NCI-H2171 (cell line): ENCODE measurements around the gene HRH2.
"Not testable (repeated sequence)": the region's sequence is repeated elsewhere in the genome, so short reads cannot be mapped to it uniquely, and the experiment has no call there.

Experiments
- DNase-seq: peaks from one replicate; lab custom pipeline; 2025; lab: John Stamatoyannopoulos, UW

Gene HRH2

DNA sequence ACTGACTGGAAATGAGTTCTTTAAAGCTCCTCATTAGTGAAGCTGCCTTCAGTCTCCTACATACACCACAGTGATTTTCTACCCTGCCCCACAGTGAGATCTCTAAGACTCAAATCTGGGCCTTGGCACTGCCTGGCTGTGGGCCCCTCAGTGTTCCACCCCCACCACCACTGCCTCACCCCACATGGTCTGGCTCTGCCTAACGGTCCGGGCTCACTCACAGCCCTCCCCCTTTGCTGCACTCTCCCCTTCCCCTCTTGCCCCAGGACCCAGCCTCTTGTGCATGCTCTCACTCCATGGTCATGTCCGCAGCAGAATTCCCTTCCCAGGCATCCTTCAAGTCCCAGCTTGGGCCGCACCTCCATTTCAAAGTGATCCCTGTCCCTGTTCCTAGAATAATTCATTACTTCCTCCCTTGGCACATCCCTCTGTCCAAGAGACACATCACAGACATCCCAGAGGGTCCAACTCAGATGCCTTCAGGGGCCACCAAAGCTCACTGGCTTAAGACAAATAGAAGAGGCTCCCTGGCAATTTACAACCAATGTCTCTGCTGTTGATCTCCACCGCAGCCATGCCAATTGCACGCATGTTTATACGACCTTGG is 56.7 kb downstream of the HRH2 start:
- DNase-seq, result no peak

DNA sequence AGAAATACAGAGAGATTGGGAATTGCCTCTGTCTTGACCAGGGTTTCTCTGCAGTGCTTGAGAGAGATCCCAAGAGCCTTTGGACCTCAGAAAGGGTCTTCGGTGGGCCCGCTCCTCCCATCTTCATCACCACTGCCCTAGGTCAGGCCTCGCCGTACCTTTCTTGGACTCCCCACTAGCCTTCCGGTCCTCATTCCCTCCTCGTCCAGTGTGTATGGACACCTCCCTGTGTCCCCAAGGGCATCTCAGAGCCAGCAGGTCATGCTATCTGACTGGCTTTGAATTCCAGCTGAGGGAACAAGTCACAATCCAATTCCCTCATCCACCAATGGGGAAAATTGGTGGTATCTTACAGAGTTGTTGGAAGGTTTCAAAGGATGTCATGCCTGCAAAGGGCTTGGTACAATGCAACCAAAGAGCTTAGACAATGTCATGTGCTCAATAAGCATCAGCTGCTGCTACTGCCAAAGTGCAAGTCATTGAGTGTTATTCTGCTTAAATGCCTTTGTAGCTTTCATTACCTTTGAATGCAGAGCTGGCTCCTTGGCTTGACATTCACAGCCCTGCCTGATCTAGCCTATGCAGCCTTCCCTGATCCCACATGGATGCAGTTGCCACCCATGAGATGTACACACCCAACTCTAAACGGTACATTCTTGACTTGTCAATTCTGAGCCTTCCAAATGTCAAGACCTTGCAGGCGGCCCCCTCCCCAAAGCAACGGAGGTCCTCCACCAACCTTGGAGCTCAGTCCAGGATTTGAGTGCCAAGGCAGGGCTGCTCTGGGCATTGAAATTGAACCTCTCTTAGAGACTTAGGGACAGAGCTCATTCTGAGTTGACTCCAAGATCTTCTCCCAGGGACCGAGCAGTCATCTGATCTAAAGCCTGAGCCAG is 58.0 kb downstream of the HRH2 start:
- DNase-seq, result no peak

DNA sequence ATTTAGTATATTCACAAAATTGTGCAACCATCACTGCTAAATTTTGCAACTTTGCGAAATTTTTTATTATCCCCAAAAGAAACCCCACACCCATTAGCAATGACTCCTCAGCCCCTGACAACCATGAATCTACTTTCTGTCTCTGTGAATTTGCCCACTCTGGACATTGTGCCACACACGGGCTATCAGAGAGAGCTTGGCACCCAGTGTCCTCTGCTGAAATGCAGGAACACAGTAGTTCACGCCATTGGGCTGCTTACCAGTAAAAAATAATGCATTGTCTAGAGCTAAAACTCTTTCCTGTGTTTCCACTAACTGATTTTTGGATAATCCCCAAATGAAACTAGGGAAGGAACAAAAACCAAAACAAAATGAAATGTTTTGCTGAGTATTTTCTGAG is 60.0 kb downstream of the HRH2 start:
- no peak for DNase-seq

DNA sequence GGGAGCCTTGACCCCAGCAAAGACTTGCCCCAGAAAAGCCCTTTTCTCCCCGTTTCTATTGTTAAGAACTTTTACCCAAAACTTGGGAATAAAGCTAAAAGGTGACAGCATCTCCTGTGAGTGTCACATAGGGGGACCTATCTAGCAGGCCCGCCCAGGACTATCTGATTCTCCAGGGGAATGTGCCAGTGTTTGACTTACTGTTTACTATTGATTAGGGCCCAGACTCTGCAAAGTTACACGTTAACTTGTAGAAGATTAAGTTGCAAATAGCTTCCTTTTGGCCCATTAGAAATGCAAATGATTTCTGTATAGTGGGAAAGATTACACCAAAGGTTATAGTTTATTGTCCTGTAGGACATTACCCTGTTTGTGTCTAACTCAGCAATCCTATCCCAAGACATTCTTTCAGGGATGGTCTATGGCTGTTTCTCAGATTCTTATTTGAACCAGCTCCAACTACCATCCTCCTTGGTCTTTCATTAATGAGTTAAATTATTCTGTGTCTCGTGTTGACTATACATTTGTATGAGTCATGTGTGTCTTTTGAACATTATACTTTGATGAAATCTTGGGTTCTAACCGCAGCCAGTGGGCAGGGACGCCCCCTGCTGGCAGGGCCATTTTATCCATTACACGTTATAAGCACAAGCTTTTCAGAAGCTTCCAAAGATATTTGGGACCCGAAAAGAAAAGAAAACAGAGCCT is 60.7 kb downstream of the HRH2 start:
- no peak for DNase-seq

DNA sequence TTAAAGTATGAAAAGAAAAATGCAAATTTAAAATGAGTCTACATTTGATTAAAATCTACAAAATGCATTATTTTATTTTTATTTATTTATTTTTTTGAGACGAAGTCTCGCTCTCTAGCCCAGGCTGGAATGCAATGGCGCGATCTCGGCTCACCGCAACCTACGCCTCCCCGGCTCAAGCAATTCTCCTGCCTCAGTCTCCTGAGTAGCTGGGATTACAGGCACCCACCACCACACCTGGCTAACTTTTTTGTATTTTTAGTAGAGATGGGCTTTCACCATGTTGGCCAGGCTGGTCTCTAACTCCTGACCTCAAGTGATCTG is 61.2 kb downstream of the HRH2 start:
- not testable (repeated sequence) for DNase-seq

DNA sequence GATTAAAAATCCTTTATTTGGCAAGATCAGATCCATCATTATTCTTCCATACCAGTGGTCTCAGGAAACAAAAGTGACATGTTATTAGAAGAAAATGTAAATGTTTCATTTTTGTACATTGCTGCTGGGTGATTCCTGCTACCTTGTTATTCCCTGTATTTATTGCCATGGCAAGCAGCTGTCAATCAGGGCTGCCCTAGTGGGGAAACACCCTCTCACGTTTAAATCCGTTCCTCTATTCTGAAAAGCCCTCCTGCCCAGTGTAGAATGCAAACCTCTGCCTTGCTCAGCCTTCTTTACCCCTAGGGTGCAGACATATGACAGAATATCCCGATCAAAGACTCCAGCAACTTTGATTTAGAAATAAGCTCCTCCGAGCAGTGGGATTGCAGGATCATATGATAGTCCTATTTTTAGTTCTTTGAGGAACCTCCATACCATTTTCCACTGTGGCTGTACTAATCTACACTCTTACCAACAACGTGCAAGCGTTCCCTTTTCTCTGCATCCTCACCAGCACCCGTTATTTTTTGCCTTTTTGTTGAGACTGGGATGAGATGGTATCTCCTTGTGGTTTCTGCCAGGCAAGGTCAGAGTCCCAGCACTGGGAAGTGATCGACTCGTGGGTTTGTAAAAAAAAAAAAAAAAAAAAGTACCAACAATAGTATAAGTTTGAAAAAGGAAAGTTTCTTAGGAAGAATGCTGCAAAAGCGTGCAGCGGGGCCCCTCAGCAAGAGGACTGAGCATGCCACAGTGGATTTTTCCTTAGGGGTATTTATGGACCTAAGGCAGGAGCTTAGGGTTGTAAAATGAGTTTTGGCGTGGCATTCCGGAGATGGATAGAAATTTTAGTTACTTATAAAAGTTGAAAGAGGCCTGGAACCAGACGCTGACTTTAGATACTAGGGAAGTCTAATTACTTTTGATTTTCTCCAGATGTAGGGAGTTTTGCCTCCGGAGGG is 66.7 kb downstream of the HRH2 start:
- no peak for DNase-seq

DNA sequence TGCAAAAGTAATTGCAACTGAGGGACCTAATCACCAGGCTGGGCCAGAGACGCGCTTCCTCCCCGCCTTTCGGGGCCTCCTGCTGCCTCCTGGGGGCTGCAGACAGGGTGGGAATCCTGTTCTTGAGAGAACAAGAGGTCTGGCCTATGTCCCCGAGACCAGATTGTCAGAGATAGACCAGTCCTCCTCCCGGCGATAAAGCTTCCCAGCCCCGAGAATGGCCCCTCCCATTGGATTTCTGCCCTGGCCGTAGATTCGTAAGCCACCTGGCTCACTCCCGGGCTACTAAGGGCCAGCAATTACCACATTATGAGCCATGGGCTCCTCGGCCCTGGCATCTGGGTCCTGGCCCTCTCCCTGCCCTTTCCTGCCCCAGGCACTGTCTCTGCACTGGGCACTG is 70.4 kb downstream of the HRH2 start:
- no peak for DNase-seq

DNA sequence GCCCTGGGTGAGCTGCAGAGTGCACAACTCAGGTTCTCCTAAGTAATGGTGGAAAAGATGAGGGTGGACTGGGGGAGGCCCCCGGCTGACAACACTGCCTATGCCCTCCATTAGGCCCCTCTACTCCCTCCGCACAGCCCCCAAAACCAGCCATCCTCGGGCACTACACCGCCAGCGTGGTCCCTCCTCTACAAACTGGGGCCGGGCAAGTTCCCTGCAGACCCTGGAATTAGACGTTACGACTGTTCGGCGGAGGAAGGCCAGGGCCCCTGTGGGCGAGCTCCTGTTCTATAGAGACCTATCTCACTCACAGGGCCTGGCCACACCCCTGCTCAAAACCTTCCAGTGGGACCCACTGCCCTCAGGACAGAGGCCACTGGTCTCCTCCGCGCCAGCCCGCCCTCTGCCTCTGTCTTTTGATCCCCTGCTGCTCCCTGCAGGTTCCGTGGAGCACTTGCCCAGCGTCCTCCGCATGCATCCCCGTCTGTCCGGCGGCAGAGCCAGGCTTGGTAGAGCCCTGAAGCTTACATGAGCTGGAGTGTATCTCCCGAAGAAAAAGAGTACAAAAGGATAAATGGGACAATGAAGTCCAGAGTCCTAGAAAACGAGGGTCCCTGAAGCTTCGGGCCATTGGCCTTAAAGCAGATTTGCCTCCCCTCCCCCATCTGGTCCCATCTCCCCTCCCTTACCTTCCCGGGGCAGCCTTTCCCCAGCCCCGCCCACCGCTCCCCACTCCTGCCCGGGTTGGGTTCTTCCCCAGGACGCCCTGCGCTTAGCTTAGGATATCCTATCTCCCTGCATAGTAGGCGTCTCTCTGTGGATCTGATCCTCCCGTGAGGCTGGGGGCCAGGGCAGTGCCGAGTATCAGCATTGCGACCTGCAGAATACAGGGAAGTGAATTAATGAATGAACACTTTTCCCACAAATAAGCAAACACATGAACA is 71.3 kb downstream of the HRH2 start:
- DNase-seq, result no peak

DNA sequence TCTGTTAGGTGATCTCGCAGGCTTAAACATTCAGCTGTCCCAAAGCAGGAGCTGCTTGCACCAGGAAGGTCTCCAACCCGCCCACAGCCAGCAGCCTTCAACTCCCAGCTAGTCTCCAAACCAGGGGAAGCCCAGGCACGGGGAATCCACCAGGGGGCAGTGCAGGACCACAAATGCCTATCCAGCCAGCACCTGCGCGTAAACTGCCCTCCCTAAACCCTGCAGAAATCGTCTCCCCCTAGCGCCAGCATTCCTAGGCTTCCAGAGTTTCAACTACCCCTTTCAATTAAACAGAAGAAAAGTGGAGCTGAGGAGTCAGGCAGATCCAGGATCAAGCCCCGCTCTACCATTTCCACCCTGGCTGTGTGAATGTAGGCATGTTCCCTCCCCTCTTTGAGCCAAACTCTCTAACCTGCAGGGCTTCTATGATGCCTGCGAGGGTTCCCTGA is 72.0 kb downstream of the HRH2 start:
- DNase-seq, result peak; percentile 71

DNA sequence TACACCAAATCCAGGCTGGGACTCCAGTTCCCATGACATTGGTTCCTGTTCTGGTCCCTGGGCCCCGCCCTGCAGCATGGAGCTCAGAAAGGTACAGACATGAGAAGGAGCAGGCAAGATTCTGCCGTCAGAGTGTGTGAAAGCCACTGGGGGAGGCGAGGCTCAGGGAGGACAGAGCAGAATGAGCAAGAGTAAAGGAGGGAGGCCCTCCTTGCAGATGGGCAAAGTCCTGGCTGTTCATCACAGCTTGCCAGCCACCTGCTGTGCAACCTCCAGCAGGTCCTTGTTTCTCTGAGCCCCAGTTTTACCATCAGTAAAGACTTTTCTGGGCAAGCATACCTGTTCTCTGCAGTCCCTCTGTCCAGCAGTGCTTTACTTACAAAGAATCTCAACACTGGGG is 73.3 kb downstream of the HRH2 start:
- no peak for DNase-seq

DNA sequence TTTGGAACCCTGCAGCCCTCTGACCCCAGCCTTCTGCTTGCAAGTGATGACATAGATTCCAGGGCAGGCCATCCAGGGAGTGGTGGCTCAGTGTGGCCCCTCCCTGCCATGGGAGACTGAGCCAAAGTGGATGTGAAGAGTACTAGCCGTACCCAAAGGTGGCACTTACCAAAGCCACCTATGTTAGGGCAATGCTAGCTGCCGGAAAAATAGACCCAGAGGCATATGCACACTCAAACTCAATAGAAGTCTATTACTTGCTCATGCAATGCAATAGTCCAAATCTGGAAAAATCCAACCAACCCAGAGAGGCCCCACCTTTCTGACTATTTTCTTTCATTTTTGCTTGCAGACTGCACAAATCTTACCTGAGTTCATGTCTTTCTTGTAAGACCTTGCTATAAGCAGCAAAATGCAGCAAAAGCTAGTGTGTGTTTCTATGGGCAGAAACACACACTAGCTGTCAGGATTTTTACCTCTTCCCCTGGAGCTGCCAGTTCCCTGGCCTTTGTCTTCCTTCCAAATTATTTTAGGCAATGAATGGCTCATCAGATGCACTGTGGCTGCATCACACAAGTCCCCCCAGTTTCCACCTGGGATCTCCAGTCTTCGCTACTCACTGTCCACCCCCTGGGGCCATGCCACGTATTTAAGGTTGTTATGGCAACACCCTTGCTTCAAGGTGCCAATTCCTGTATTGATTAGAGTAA is 74.0 kb downstream of the HRH2 start:
- DNase-seq, result no peak

DNA sequence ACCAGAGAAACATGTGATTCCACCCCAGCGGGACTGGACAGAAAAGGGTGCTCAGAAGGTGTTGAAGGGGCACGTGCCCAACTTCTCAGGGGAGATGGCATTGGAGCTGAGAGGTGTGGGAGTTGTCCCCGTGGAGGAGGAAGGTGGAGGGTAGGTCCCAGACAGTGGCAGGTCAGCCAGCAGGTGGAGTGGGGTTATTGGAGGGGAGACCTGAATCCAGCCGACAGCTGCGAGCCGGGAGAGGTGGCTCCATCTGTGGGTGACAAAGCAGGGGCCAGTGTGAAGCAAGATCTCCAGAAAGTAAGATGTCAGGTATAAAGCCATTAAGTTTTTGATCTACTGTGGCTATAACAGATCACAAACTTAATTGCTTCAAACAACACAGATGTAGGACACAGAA is 75.1 kb downstream of the HRH2 start:
- no peak for DNase-seq

DNA sequence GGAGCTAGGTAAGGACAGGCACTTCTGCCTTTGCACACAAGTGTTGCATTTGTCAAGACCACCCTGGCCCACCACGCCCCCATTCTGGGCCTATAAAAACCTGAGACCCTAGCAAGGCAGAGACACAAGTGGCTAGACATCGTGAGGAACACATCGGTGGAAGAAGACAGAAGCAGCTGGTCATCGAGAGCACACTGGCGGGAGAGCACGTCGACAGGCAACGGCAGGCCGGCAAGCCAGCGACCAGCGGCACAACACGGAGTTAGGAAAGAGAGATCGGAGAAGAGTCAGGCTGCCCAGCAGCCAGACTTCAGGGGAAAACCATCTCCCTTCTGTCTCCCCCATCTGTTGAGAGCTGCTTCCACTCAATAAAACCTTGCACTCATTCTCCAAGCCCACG is 76.1 kb downstream of the HRH2 start:
- no peak for DNase-seq

DNA sequence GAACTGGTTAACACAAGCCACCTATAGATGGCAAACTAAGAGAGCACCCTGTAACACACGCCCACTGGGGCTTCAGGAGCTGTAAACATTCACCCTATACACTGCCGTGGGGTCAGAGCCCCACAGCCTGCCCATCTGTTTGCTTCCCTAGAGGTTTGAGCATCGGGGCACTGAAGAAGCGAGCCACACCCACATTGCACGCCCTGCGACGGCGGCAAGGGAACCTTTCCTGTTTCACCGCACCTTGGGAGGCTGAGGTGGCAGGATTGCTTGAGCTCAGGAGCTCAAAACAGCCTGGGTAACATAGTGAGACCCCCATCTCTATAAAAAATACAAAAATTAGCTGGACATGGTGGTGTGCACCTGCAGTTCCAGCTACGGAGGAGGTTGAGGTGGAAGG is 76.6 kb downstream of the HRH2 start:
- DNase-seq, result peak; percentile 48

DNA sequence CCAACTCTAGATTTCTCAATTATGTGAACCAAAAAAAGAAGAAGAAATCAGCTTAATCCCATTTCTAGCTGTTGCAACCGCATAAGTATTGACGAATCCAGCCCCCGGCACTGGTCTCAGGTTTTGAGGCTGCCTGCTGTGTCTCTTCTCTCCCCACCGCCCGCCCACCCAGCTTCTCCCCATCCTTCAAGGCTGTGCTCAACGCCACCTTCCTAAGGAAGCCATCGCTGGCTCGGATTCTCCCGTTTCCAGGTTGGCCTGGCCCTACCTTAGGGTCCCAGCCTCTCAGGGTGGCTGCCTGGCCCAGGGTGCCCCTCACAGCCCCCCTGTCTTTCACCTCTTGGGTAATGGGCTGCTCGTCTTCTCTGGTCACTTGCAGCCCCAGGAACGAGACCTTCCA is 77.8 kb downstream of the HRH2 start:
- DNase-seq, result no peak

DNA sequence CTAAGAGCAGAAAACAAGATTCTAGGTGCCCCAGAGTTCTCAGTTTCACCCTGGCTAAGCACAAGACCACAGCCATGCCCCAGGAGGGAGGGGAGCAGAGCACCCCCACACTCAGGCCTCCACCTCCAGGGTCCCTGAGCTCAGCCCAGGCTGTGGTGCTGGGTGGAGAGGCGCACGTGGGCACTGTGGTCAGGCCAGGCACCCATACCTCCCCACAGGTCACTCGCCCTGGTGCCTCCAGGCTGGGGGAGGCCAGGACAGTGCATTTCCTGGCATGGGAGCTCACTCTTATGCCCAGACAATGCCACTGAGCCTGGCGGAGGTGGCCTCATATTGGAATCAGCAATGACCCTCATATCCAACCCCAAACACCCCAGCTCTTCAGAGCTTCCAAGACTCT is 78.8 kb downstream of the HRH2 start:
- DNase-seq, result no peak

DNA sequence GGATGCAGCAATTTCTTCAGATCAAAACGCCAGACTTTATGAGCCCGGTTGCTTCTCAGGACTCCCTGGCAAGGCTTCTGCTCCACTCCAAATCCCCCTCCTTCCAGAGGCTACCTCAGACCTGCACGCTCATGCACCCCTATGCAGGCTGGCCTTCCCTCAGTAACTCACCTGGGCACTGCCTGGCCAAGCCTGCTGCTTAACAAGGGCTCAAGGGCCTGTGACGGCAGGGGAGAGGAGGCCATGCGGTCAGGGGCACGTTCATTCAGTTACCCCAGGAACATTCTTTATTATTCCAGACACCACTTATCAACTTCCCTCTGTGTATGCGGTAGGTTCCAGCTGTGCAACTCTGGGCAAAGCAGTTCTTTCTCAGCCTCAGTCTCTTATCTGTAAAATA is 79.6 kb downstream of the HRH2 start:
- no peak for DNase-seq

DNA sequence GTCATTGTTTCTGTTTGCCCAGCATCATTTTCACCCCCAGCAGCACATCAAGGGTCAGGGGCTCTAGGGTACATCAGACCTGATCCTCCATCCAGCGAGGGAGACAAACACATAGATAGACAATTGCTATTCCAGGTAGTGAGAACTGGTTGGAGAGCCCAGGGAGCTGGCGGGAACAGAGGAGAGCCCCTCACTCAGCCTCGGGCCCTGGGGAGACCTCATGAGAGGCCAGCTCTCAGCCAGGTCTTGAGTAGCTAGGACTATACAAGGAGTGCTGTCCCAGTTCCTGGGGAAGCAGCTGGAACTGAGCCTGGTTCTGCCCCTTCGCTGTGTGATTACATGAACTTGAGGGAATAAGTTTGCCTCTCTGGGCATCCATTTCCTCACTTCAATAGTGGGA is 80.3 kb downstream of the HRH2 start:
- no peak for DNase-seq

DNA sequence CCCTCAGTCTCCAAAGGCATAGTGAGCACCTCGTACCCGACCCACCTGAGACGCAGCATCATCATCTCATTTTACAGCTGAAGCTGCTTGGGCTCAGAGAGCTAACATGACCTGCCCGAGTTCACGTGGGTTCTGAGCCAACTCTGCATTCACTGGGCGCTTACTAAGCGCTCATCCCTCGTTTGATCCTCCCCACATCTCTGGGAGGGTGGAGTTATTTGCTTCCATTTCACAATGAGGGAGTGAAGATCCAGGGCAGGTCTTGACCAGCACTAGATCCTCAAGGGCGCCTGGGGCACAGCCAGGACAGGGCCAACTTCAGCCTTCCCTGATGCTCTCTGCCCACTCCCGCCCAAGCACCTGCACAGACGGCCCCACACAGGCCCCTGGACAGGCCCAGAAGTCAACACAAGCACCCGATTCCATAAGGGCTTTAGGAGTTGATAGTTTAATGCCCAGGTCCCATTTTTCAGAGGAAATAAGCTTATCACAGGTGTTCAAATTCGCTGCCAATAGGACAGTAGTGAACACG is 80.8 kb downstream of the HRH2 start:
- no peak for DNase-seq

DNA sequence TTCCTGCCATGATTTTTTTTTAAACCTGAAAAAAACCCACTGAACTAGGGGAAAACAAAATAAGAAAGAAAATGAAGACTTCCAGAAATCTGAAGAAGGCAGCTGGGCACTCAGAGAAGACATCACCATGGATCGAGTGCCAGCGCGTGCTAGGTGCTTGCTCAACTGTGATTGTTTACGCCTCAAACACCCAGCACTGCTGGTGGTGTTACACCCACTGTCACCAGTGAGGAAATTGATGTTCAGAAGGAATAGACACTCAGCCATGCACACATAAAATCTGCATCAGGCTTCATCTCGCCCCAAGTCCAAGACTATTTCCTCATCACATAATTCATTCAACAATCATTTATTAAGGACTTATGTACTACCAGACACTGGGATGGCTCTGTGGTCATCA is 82.1 kb downstream of the HRH2 start:
- DNase-seq, result no peak
